Caco-2 (cell line): ENCODE data around the gene ASPG. TPM values are rescaled to one million over a fixed set of nuclear protein-coding genes. Genes with fewer than 3 reads are reported as not detected.

ENCODE experiments used
- BruUV-seq: library from RNA; stranded (reverse); fragments of 400-500 nt; replicated peaks from 2 replicates; lab custom pipeline; 2021; lab: Mats Ljungman, UMichigan
- CTCF ChIA-PET: fragments of 300-600 bp; sonication (Branson Sonifier 250); formaldehyde crosslinking; loops from one replicate; lab custom pipeline; 2022; ENCODE audit warnings: antibody characterized with exemption; lab: Charles Lee
- POLR2A ChIA-PET: fragments of 300-600 bp; sonication (Branson Sonifier 250); formaldehyde crosslinking; loops from one replicate; lab custom pipeline; 2022; ENCODE audit warnings: antibody characterized with exemption; lab: Charles Lee
- DNase-seq, 2 experiments: peaks; one replicate each; pipeline versions ENCODE4 v3.0.0 to v3.0.0-alpha.2; 2020 to 2022
- H3K27me3 ChIP-seq: replicated peaks from 2 replicates; pipeline ENCODE4 v1.6.0; 2011; ENCODE audit warnings: low read length; ENCODE audit not compliant: control insufficient read depth, insufficient read depth
- H3K36me3 ChIP-seq: 2 replicates; pipeline ENCODE4 v1.5.1; 2011; ENCODE audit warnings: low read length; ENCODE audit not compliant: control insufficient read depth, insufficient read depth
- H3K4me1 ChIP-seq: fragments of 250-450 bp; sonication (Bioruptor Pico); 2 replicates; pipeline ENCODE4 v1.5.1; 2020; ENCODE audit warnings: mild to moderate bottlenecking
- H3K4me3 ChIP-seq: 2 replicates; pipeline ENCODE4 v1.5.1; 2011; ENCODE audit warnings: low read depth, mild to moderate bottlenecking, control low read depth, low read length
- H3K9me3 ChIP-seq: fragments of 250-450 bp; sonication (Bioruptor Pico); 2 replicates; pipeline ENCODE4 v1.5.1; 2020; ENCODE audit warnings: mild to moderate bottlenecking, moderate library complexity
- H3K27ac Mint-ChIP-seq: one replicate; pipeline ENCODE4 v1.8.0; 2022; ENCODE audit warnings: mixed read lengths; ENCODE audit not compliant: unreplicated experiment
- H3K27me3 Mint-ChIP-seq: one replicate; pipeline ENCODE4 v1.8.0; 2022; ENCODE audit warnings: mixed read lengths; ENCODE audit not compliant: insufficient read depth, unreplicated experiment
- H3K36me3 Mint-ChIP-seq: one replicate; pipeline ENCODE4 v1.8.0; 2022; ENCODE audit warnings: mild to moderate bottlenecking, mixed read lengths; ENCODE audit not compliant: insufficient read depth, unreplicated experiment
- H3K4me1 Mint-ChIP-seq: one replicate; pipeline ENCODE4 v1.8.0; 2022; ENCODE audit warnings: low read depth, mixed read lengths; ENCODE audit not compliant: unreplicated experiment
- H3K4me3 Mint-ChIP-seq: one replicate; pipeline ENCODE4 v1.8.0; 2022; ENCODE audit warnings: mild to moderate bottlenecking, moderate library complexity, mixed read lengths; ENCODE audit not compliant: unreplicated experiment
- H3K9me3 Mint-ChIP-seq: one replicate; pipeline ENCODE4 v1.8.0; 2022; ENCODE audit warnings: mixed read lengths; ENCODE audit not compliant: unreplicated experiment
- intact Hi-C: fragments of 100-400 bp; cut with micrococcal nuclease; formaldehyde crosslinking; loops from one replicate; pipeline ENCODE4 v1.10.0; 2022; ENCODE audit not compliant: unreplicated experiment
- total RNA-seq: library from RNA; stranded (reverse); gene quantifications from 2 replicates; pipeline ENCODE4 v1.2.3, GENCODE V29; 2022
- TF ChIP-seq, protein P1 (sequence below), 2 experiments: fragments of 200-600 bp in 1 of 2; IDR thresholded peaks; 1 replicate in 1 of 2; 2 replicates in 1 of 2; pipeline versions ENCODE4 v1.5.1 to v1.8.0; 2011 to 2022; ENCODE audit warnings: antibody characterized with exemption in 1 of 2, control low read depth in 1 of 2, inconsistent platforms in 1 of 2, low read depth in 1 of 2, low read length in 1 of 2, mild to moderate bottlenecking in 1 of 2, moderate library complexity in 1 of 2; ENCODE audit not compliant: insufficient read depth in 1 of 2, severe bottlenecking in 1 of 2, unreplicated experiment in 1 of 2

The ASPG gene
- total RNA-seq, 1 experiment from 2014 or later = not detected

DNA sequence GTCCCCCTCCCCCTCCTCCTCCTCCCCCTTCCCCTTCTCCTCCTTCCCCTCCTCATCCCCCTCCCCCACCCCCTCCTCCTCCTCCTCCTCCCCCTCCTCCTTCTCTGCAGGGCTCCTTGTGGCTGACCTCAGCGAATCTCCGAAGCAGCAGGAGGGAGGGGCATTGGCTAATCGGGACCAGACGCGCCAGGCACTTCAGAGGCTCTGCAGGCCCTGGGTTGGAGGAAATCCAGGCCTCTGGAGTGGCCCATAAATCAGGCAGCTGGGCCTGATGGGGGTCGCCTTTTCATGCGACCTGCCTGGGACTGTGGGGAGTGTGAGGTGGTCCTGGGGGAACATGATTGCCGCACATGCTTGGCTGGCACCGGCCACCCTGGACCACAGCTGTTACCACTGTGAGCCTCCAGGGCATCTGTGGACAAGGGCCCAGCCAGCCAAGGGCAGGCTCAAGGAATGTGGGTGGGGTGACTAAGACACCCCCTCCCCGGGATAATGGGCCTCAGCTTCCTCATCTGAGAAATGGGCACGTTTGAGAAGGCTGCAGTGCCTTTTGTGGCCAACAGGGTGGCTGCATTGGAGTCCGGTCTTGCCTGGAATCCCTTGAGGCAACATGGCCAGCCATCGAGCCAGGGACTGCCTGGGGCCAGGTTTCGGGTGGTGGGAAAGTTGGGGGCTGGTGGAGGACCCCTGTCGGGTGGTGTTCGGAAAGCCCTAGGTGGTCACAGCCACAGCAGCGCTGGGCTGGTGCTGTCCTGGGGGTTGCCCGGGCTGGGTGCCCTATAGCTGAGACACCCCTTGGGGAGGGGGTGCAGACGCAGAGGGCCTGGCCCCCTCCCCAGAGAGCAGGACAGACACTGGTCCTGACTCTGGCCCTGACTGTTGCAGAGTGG, 64.9 kb downstream of the ASPG start:
- Histone ChIP-seq H3K27me3 (no peaks in the 10 kb centered on the region), H3K4me3 (no peak overlapping the region), H3K9me3 (no peaks in the 10 kb centered on the region), H3K4me1 (no peaks in the 10 kb centered on the region), H3K36me3 (no peaks in the 10 kb centered on the region)
- TF ChIP-seq, protein P1, sequence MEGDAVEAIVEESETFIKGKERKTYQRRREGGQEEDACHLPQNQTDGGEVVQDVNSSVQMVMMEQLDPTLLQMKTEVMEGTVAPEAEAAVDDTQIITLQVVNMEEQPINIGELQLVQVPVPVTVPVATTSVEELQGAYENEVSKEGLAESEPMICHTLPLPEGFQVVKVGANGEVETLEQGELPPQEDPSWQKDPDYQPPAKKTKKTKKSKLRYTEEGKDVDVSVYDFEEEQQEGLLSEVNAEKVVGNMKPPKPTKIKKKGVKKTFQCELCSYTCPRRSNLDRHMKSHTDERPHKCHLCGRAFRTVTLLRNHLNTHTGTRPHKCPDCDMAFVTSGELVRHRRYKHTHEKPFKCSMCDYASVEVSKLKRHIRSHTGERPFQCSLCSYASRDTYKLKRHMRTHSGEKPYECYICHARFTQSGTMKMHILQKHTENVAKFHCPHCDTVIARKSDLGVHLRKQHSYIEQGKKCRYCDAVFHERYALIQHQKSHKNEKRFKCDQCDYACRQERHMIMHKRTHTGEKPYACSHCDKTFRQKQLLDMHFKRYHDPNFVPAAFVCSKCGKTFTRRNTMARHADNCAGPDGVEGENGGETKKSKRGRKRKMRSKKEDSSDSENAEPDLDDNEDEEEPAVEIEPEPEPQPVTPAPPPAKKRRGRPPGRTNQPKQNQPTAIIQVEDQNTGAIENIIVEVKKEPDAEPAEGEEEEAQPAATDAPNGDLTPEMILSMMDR (IDR thresholded peaks at IDR 0.05; ENCODE audit: insufficient read depth in 1 of 2, low read depth in 1 of 2, low read length in 1 of 2, severe bottlenecking in 1 of 2, unreplicated experiment in 1 of 2) = no peak
- intact Hi-C loops = no loop called here
- no TSS peak for BruUV-seq
- Mint-ChIP-seq H3K4me1 (no peaks in the 10 kb centered on the region), H3K27me3 (peaks cover 5% of the 10 kb centered on the region), H3K36me3 (no peaks in the 10 kb centered on the region), H3K27ac (no peak overlapping the region), H3K9me3 (no peaks in the 10 kb centered on the region), H3K4me3 (no peak overlapping the region)
- no peak for DNase-seq
- CTCF ChIA-PET = interaction anchor here (1.0 kb wide), 1 partner anchor 72 kb away, joined by 3 read pairs; no protein-coding TSS in a partner anchor
- POLR2A ChIA-PET = interaction anchor here (0.6 kb wide), 1 partner anchor 21 kb away, joined by 4 read pairs; no protein-coding TSS in a partner anchor

DNA sequence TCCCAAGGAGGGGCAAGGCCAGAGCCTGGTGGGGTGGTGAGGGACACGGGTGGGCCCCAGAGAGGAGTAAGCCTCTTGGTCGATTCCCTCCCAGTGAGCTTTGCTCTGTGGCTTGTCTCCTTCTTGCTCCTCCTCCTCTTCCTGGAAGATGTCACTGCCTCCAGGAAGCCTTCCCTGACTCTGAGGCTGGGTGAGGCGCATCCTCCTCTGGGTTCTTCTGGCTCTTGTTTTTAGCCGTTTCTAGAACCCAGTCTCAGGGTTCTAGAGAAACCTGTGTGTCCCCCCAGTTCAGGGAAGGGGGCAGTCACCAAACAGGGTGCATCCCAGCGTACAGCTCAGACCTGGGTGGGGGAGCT, 65.5 kb downstream of the ASPG start:
- TF ChIP-seq, protein P1 (IDR thresholded peaks at IDR 0.05; ENCODE audit: insufficient read depth in 1 of 2, low read depth in 1 of 2, low read length in 1 of 2, severe bottlenecking in 1 of 2, unreplicated experiment in 1 of 2) = no peak
- no peaks in the 10 kb centered on the region for H3K36me3 Mint-ChIP-seq
- no TSS peak for BruUV-seq
- no peaks in the 10 kb centered on the region for H3K27me3 ChIP-seq
- H3K4me3 ChIP-seq = no peak overlapping the region
- H3K4me3 Mint-ChIP-seq = no peak overlapping the region
- no peaks in the 10 kb centered on the region for H3K4me1 Mint-ChIP-seq
- POLR2A ChIA-PET = interaction anchor here (0.6 kb wide), 1 partner anchor 21 kb away, joined by 4 read pairs; no protein-coding TSS in a partner anchor
- peaks cover 3% of the 10 kb centered on the region for H3K27me3 Mint-ChIP-seq
- no peak overlapping the region for H3K27ac Mint-ChIP-seq
- H3K9me3 Mint-ChIP-seq = no peaks in the 10 kb centered on the region
- CTCF ChIA-PET = interaction anchor here (1.0 kb wide), 1 partner anchor 73 kb away, joined by 3 read pairs; no protein-coding TSS in a partner anchor
- no peaks in the 10 kb centered on the region for H3K36me3 ChIP-seq
- DNase-seq = no peak
- intact Hi-C loops = no loop called here
- H3K9me3 ChIP-seq = no peaks in the 10 kb centered on the region
- H3K4me1 ChIP-seq = no peaks in the 10 kb centered on the region

DNA sequence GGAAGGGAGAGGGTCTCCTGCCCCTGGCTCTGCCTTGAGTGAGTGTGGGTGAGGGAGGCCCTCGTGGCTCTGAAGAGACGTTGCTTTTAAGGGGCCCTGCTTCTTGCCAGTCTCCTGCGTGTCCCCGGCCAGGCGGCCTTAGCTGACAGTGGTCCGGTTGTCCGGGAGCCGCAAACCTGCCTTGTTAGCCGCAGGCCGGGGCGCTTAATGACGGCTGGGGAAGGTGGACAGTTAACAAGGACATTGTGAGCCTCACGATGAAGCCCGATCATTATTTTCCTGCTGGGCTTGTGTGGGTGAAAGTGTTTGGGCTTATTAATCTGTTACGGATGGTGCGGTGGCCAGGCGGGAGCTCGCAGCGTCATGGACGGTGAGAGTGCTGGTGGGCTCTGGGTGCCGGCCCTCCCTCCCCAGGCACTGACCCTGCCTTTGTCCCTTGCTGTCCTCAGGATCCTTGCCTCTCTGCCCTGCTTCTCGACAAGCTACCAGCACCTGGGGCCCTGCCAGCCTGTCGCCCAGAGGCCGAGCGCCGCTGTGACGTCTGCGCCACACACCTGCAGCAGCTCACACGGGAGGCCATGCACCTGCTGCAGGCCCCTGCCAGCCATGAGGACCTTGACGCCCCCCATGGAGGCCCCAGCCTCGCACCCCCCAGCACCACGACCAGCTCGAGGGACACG, 66.2 kb downstream of the ASPG start:
- intact Hi-C loops = no loop called here
- H3K27ac Mint-ChIP-seq = no peak overlapping the region
- BruUV-seq = no TSS peak
- H3K9me3 Mint-ChIP-seq = no peaks in the 10 kb centered on the region
- H3K27me3 Mint-ChIP-seq = no peaks in the 10 kb centered on the region
- TF ChIP-seq, protein P1 (IDR thresholded peaks at IDR 0.05; ENCODE audit: insufficient read depth in 1 of 2, low read depth in 1 of 2, low read length in 1 of 2, severe bottlenecking in 1 of 2, unreplicated experiment in 1 of 2) = no peak
- ChIA-PET CTCF (interaction anchor here (1.0 kb wide), 1 partner anchor 74 kb away, joined by 3 read pairs; no protein-coding TSS in a partner anchor), POLR2A (no interaction called here)
- no peaks in the 10 kb centered on the region for H3K4me1 Mint-ChIP-seq
- H3K36me3 Mint-ChIP-seq = no peaks in the 10 kb centered on the region
- Histone ChIP-seq H3K36me3 (no peaks in the 10 kb centered on the region), H3K9me3 (no peaks in the 10 kb centered on the region), H3K4me3 (no peak overlapping the region), H3K4me1 (no peaks in the 10 kb centered on the region), H3K27me3 (no peaks in the 10 kb centered on the region)
- no peak overlapping the region for H3K4me3 Mint-ChIP-seq
- DNase-seq = no peak
